C1 segment of cervical spinal cord (tissue), 14 donors: ENCODE data around the gene ZNF576.

Experiments
- DNase-seq, 14 donors: peaks; one replicate each; lab custom pipeline; 2025; lab: John Stamatoyannopoulos, UW

The ZNF576 gene

DNA sequence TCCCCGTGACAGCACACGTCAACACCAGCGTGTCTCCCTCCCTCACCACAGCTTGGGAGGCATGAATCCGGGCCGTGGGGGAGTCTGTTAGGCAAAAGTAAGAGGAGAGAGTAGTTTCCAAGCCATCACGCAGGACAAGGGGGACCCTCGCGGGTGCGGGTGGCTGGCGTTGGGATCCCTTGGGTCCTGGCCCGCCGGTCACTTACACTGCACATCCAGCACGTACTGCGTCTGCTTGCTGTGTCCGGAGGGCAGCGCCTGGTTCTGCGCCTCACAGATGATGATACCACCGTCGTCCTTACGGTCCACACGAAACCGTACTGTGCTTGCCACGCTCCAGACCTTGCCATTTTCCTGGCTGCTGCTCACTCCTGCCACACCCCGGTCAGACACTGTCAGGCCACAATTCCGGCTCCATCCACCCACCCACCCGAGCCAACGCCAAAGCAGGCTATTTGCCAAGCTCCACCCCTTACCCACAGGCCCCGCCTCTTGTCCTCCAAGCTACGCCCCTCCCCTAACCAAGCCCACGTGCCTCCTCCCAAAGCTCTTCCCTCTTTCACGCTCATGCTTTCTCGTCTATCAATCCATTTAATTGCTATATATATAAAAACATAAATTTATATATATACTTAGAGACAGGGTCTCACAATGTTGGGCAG, 29.7 kb downstream of the ZNF576 start:
- DNase-seq, result peak in 2 of 14 donors; percentile 24 to 59

DNA sequence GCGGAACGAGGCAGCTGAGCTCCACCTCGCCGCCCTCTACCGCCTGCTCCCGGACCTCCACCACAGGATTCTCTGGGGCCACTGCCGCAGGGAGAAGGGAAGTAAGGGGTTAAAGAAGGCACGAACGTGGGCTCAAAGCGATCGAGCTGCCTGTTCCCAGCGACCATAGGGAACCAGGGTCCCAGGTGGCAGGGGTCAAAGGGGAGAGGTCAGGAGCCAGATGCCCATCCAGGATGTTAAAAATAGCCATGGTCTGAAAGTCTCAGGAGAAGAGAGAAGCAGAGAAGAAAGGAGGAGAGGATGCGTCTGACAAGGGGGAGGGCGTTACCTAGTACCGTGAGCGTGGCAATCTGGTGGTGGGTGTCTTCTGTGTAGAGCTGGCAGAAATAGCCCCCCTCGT, 30.4 kb downstream of the ZNF576 start:
- no peak for DNase-seq

DNA sequence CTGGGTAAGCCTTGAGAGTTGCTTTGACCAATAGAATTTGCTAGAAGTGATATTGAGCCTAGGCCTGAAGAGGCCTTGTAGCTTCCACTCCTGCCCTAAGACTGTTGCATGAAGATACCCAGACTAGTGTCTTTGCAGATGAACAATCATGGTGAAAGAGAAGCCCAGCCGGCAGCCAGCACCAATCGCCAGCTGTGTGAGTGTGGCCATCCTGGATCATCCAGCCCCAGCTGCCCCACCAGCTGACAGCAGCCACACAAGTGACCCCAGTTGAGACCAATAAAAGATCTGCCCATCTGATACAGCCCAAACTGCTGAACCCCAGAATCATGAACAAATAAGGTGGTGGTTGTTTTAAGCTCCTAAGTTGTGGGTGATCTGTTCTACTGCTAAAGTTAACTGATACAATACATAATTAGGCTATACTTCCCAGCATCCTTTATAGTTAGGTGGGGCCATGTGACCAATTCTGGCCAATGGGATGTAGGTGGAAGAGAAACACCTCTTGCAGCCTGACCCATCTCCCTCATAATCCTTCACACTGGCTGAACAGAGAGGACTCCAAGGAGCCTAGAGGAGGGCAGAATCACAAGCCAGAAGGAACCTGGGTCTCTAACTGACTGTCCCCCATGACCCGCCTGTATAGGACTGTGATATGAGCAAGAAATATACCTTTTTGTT, 32.4 kb downstream of the ZNF576 start:
- DNase-seq, result peak in 3 of 14 donors; percentile 2 to 31 (median 3)

DNA sequence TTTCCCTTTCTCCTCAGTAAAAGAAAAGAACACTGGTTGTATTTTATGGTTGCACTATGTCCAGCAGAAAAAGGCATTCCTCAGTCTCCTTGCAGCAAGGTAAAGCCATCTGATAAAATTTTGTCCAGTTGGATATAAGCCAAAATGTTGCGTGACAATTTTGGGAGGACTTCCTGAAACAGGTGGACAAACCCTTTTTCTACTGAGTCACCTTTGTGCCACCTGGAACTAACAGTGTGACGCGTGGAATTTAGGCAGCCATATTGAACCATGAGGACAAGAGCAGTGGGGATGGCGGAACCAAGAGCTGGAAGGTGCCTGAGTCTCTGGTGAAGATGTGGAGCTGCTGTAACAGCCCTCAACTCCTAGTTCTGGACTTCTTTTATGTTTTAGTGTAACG, 35.1 kb downstream of the ZNF576 start:
- no peak for DNase-seq

GRCh38 chr19:43633520-43633919, 37.1 kb downstream of the ZNF576 start:
- DNase-seq, result no peak

GRCh38 chr19:43634068-43634467, 37.7 kb downstream of the ZNF576 start:
- peak in 3 of 14 donors; percentile 8 to 60 (median 45) for DNase-seq

DNA sequence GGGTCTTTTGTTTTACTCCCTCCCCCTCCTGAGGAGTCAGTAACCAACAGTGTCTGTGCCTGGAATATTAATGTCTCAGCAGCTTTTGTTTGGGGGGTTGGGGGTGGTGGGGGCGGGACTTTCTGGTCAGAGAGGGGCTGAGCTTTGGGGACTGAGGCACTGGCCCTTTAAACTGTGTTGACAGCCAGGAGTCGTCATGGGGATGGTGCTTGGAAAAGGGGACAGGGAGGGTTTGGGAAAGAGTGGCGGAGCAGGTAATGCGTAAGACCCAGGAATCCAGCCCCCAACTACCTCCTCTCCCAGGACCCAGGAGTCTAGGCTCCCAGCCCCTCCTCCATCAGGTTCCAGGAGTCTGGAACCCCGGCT, 38.1 kb downstream of the ZNF576 start:
- DNase-seq, result peak in 12 of 14 donors; percentile 22 to 80 (median 54)

GRCh38 chr19:43634872-43635560, 38.6 kb downstream of the ZNF576 start:
- DNase-seq, result peak in 13 of 14 donors; percentile 21 to 93 (median 69)

GRCh38 chr19:43635561-43635940, 39.2 kb downstream of the ZNF576 start:
- peak in 1 of 14 donors; percentile 45 for DNase-seq

DNA sequence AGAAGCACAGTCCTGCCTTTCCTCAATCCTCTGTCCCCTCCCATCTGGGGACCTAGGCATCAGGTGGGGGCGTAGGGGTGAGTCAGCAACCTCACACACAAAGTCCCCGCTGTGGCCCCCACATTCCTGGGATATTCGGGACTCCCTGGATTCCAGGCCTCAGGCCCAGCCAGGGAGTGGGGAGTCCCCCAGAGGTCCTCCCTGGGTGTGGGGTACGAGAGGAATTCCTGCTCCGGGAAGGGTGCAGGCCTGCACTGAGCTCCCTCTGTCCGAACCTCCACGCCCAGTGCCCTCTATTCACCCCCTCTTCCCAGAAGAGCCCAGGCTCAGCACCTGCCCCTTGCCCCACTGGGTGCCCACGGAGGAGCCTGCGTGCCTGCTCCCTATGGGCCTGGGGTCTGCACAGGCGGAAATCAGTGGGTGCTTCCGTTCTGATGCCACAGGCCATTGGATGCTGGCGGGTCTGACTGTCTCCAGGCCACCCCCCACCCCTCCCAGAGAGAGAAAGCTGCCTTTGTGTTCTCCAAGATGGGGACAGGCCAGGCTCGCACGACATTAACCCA, 39.8 kb downstream of the ZNF576 start:
- DNase-seq, result peak in 12 of 14 donors; percentile 14 to 81 (median 59)

GRCh38 chr19:43638214-43638994, 42.0 kb downstream of the ZNF576 start:
- peak in 9 of 14 donors; percentile 22 to 55 (median 29) for DNase-seq

GRCh38 chr19:43638995-43639518, 42.7 kb downstream of the ZNF576 start:
- DNase-seq, result peak in 3 of 14 donors; percentile 38 to 47 (median 45)

DNA sequence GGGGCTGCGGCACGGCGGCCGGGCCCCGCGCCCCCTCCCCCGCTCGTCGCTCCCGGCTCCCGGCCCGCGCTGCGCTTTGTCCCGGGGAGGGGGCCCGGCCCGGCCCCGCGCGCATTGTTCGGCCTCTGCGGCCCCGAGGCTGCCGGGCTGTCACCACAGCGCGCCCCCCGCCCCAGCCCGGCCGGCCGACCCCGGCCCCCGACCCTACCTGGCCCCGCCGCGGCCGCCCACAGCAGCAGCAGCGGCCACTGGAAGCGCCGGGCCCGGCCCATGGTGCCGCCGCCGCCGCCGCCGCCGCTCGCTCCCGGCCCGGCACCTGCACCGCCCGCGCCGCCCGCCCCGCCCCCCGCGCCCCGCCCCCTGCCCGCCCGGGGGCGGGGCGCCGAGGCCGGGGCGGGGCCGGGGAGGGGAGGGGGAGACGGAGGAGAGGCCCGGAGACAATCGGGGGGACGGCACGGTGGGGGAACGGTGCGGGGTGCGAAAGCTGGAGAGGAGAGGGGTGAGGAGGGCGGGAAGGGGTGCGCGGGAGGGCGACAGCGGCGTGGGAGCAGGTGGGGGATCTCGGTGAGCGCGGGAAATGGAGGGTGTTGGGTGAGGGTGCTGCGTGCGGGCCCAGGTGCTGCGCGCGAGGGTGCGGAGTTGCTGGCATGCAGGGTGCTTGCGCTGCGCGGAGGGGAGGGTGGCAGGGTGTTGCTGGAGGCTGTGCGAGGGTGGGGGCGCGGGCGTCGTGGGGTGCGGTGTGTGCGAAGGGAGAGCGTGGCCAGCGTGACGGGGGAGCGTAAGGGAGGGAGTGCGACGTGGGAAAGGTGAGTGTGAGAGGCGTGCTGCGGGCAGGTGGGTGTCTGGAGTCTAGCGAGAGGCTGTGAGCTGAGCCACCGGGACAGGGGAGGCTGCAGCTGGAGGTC, 43.4 kb downstream of the ZNF576 start, which contains the start of gene CADM4:
Gene CADM4, minus strand, starts transcription at position 332 of the 905 bp plus-strand sequence. Its CDS starts 60 bp downstream, at position 272.
- peak in 8 of 14 donors; percentile 17 to 67 (median 26) for DNase-seq

DNA sequence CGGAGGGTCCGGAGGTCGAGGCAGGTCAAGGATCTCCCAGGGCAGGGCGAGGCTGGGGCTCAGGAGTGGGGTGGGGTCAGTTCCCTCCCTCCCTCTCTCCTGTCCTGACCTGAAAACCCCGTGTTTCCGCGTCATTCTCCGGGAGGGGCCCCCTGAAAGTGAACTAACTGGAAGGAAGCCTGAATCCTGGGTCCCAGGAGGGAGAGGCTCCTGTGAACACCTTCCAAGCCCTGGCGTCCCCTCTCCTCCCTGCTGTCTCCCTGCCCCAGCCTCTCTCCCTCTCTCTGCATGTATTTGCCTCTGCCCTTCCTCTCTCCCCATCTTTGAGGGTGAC, 44.0 kb downstream of the ZNF576 start:
- no peak for DNase-seq

DNA sequence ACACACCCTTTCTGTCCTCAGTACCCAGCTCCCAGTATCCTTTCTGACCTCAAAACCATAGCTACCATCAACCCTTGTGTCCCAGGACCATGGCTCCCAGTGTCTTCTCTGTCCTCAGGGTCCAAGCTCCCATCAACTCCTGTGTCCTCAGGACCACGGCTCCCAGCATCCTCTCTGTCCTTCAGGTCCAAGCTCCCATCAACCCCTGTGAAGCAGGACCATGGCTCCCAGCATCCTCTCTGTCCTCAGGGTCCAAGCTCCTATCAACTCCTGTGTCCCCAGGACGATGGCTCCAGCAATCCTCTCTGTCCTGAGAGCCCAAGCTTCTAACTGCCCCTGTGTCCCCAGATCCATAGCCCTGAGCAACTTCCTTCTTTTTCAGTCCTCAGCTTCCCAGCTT, 44.9 kb downstream of the ZNF576 start:
- no peak for DNase-seq

DNA sequence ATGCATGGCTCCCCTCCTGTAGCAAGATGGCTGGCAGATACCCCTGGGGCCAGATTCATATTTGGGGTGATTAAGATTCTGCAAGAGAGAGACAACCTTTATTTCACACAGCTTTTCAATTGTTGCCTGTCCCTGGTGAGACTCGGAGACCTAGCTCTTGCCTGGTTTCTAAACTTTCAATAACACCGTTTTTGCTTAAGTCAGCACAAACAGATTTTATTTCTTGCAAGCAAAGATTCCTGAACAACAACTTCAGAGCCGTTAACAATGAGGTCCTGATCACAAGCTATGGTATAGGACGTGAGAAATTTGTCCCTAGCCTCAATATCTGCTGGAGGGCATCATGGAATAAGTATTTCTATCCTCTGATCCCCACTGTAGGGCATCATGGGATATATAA, 46.1 kb downstream of the ZNF576 start:
- DNase-seq, result no peak

- DNase-seq, result no peak
Observed at GRCh38 chr19:43643326-43643725, 46.9 kb downstream of the ZNF576 start.

- no peak for DNase-seq
Observed at GRCh38 chr19:43644181-43644580, 47.8 kb downstream of the ZNF576 start.

- DNase-seq, result no peak
Observed at GRCh38 chr19:43648633-43649032, 52.2 kb downstream of the ZNF576 start.

GRCh38 chr19:43649514-43649913, 53.1 kb downstream of the ZNF576 start:
- DNase-seq, result no peak
